Common myeloid progenitor, CD34-positive (primary cell): Measurements from ENCODE around the gene MMP25.
"Not testable (repeated sequence)": the region's sequence is repeated elsewhere in the genome, so short reads cannot be mapped to it uniquely, and the experiment has no call there.

Source experiments
- CTCF ChIA-PET: fragments of 350-600 bp; sonication (Branson Sonifier 250); formaldehyde crosslinking; loops from one replicate; lab custom pipeline; 2021; ENCODE audit warnings: antibody characterized with exemption; lab: Charles Lee
- POLR2A ChIA-PET: fragments of 350-600 bp; sonication (Branson Sonifier 250); formaldehyde crosslinking; loops from one replicate; lab custom pipeline; 2021; ENCODE audit warnings: antibody characterized with exemption; lab: Charles Lee
- DNase-seq, 3 donors: peaks; one replicate each; pipeline versions ENCODE4 v3.0.0 to v3.0.0-alpha.2; 2013
- H3K27ac ChIP-seq, 2 experiments: 1 replicate in 1 of 2; 2 replicates in 1 of 2; pipeline ENCODE4 v1.7.0; 2013; ENCODE audit warnings: inconsistent platforms in 2 of 2, low read length in 2 of 2, mild to moderate bottlenecking in 2 of 2, low read depth in 1 of 2, moderate library complexity in 1 of 2; ENCODE audit not compliant: severe bottlenecking in 2 of 2, insufficient read depth in 1 of 2, poor library complexity in 1 of 2
- H3K27me3 ChIP-seq, 5 experiments: replicated peaks in 2 of 5; 1 replicate in 3 of 5; 2 replicates in 2 of 5; pipeline versions ENCODE4 v1.6.1 to v1.7.0; 2013; ENCODE audit warnings: low read length in 4 of 5, mild to moderate bottlenecking in 2 of 5, moderate library complexity in 2 of 5, inconsistent platforms in 1 of 5; ENCODE audit not compliant: insufficient read depth in 5 of 5, control insufficient read depth in 4 of 5
- H3K36me3 ChIP-seq, 4 experiments: 1 replicate in 2 of 4; 2 replicates in 2 of 4; pipeline versions ENCODE4 v1.6.1 to v1.7.0; 2013; ENCODE audit warnings: low read length in 3 of 4, control low read depth in 1 of 4, mild to moderate bottlenecking in 1 of 4; ENCODE audit not compliant: control insufficient read depth in 4 of 4, insufficient read depth in 4 of 4
- H3K4me1 ChIP-seq, 4 experiments: 1 replicate in 3 of 4; 2 replicates in 1 of 4; pipeline versions ENCODE4 v1.6.1 to v1.7.1; 2013; ENCODE audit warnings: low read length in 3 of 4, mild to moderate bottlenecking in 3 of 4, control low read depth in 1 of 4, inconsistent platforms in 1 of 4, moderate library complexity in 1 of 4; ENCODE audit not compliant: control insufficient read depth in 4 of 4, insufficient read depth in 4 of 4; ENCODE audit errors: control extremely low read depth in 1 of 4
- H3K4me3 ChIP-seq, 7 experiments: 1 replicate in 4 of 7; 2 replicates in 3 of 7; pipeline versions ENCODE4 v1.5.1 to v1.7.0; 2013; ENCODE audit warnings: mild to moderate bottlenecking in 7 of 7, low read length in 6 of 7, moderate library complexity in 6 of 7, inconsistent platforms in 2 of 7, low read depth in 2 of 7, control low read depth in 1 of 7; ENCODE audit not compliant: insufficient read depth in 4 of 7, control insufficient read depth in 1 of 7; ENCODE audit errors: extremely low read depth in 1 of 7
- H3K9me3 ChIP-seq, 5 experiments: 1 replicate in 4 of 5; 2 replicates in 1 of 5; pipeline versions ENCODE4 v1.6.1 to v1.7.1; 2013; ENCODE audit warnings: low read length in 4 of 5, mild to moderate bottlenecking in 2 of 5, inconsistent platforms in 1 of 5, low read depth in 1 of 5, moderate library complexity in 1 of 5; ENCODE audit not compliant: control insufficient read depth in 4 of 5, insufficient read depth in 2 of 5; ENCODE audit errors: control extremely low read depth in 1 of 5
- WGBS: methylation state at CpG from one replicate; pipeline ENCODE4 v1.1.5; 2013; ENCODE audit not compliant: insufficient coverage; 5-methylcytosine and 5-hydroxymethylcytosine counted together

The MMP25 gene

GRCh38 chr16:3051494-3051893, 5.1 kb downstream of the MMP25 start:
- DNase-seq: peak in 2 of 3 donors; percentile 53 to 60
- Histone ChIP-seq H3K4me1 (peaks cover 2 to 58% (median 35%) of the 10 kb centered on the region in 4 experiments), H3K36me3 (peaks cover 0 to 3% (median 0%) of the 10 kb centered on the region in 4 experiments), H3K27ac (no peak overlapping the region), H3K9me3 (no peaks in the 10 kb centered on the region), H3K4me3 (no peak overlapping the region), H3K27me3 (peaks cover 0 to 55% (median 16%) of the 10 kb centered on the region in 5 experiments)
- ChIA-PET CTCF (interaction anchor here (0.6 to 6.6 kb wide), 10 partner anchors 8 to 76 kb away, joined by 3 to 98 read pairs (median 4); no protein-coding TSS in a partner anchor), POLR2A (interaction anchor here (1.2 kb wide), 1 partner anchor 18 kb away, joined by 9 read pairs; no protein-coding TSS in a partner anchor)
- WGBS: 52% methylated on average over 5 of the region's 9 CpGs

- POLR2A ChIA-PET, H3K4me3 ChIP-seq, H3K27ac ChIP-seq, H3K36me3 ChIP-seq, H3K9me3 ChIP-seq, DNase-seq: not testable (repeated sequence)
- peaks cover 0 to 48% (median 9%) of the 10 kb centered on the region in 5 experiments for H3K27me3 ChIP-seq
- CTCF ChIA-PET: interaction anchor here (1.8 to 6.6 kb wide), 2 partner anchors 10 to 20 kb away, joined by 4 to 98 read pairs; no protein-coding TSS in a partner anchor
- WGBS: no CpG with 5 or more reads among the region's 12 CpGs
- peaks cover 2 to 66% (median 39%) of the 10 kb centered on the region in 4 experiments for H3K4me1 ChIP-seq
Measured at GRCh38 chr16:3052571-3053329, 6.4 kb downstream of the MMP25 start.

DNA sequence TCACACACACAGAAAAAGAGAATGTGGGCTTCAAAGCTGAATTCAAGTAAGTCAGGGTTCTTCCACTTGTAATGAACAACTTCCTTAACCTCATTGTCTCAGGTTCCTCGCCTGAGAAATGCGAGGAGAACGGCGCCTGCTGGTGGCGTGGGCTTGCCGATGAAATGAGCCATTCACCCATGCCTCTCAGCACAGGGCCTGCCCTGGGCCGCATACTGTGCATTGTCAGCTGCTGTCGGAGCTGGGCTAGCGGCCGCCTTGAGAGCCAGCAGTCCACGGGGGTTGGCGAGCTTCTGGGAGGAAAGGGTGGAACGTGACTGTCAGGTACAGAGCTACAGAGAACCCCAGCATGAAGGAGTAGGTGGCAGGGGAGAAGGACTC, 7.0 kb downstream of the MMP25 start:
- DNase-seq, H3K36me3 ChIP-seq, H3K27ac ChIP-seq, H3K4me3 ChIP-seq, POLR2A ChIA-PET, H3K9me3 ChIP-seq, CTCF ChIA-PET: not testable (repeated sequence)
- Histone ChIP-seq H3K4me1 (peaks cover 2 to 69% (median 44%) of the 10 kb centered on the region in 4 experiments), H3K27me3 (peaks cover 0 to 42% (median 7%) of the 10 kb centered on the region in 5 experiments)
- WGBS: 75% methylated on average over 4 of the region's 13 CpGs

- POLR2A ChIA-PET: interaction anchor here (0.8 kb wide), 1 partner anchor 65 kb away, joined by 3 read pairs; no protein-coding TSS in a partner anchor
- DNase-seq: peak in 2 of 3 donors; percentile 76 to 82
- peaks cover 2 to 73% (median 55%) of the 10 kb centered on the region in 4 experiments for H3K4me1 ChIP-seq
- no peak overlapping the region for H3K27ac ChIP-seq
- CTCF ChIA-PET: interaction anchor here (0.7 to 6.6 kb wide), 6 partner anchors 16 to 76 kb away, joined by 3 to 82 read pairs (median 4); partner anchors contain the start of gene ZNF213
- no peak overlapping the region for H3K4me3 ChIP-seq
- no peaks in the 10 kb centered on the region for H3K9me3 ChIP-seq
- H3K36me3 ChIP-seq: peaks cover 0 to 3% (median 0%) of the 10 kb centered on the region in 4 experiments
- peaks cover 0 to 25% (median 4%) of the 10 kb centered on the region in 5 experiments for H3K27me3 ChIP-seq
- WGBS: 61% methylated on average over 14 of the region's 17 CpGs
Measured at GRCh38 chr16:3054965-3055733, 8.8 kb downstream of the MMP25 start.

- POLR2A ChIA-PET, H3K4me3 ChIP-seq, DNase-seq, H3K36me3 ChIP-seq, H3K9me3 ChIP-seq, H3K27ac ChIP-seq: not testable (repeated sequence)
- peaks cover 2 to 73% (median 55%) of the 10 kb centered on the region in 4 experiments for H3K4me1 ChIP-seq
- WGBS: 94% methylated on average over 8 of the region's 9 CpGs
- CTCF ChIA-PET: interaction anchor here (0.9 to 6.6 kb wide), 6 partner anchors 16 to 76 kb away, joined by 3 to 82 read pairs (median 4); partner anchors contain the start of gene ZNF213
- H3K27me3 ChIP-seq: peaks cover 0 to 19% (median 4%) of the 10 kb centered on the region in 5 experiments
Measured at GRCh38 chr16:3055734-3056115, 9.4 kb downstream of the MMP25 start.

- H3K36me3 ChIP-seq: peaks cover 0 to 3% (median 0%) of the 10 kb centered on the region in 4 experiments
- H3K27ac ChIP-seq: no peak overlapping the region
- no peak overlapping the region for H3K4me3 ChIP-seq
- ChIA-PET POLR2A (no interaction called here), CTCF (interaction anchor here (0.9 to 6.6 kb wide), 5 partner anchors 19 to 75 kb away, joined by 3 to 82 read pairs (median 5); partner anchors contain the start of gene ZNF213)
- H3K4me1 ChIP-seq: peaks cover 2 to 65% (median 50%) of the 10 kb centered on the region in 4 experiments
- DNase-seq: no peak
- WGBS: 94% methylated on average over 17 of the region's 19 CpGs
- H3K9me3 ChIP-seq: no peaks in the 10 kb centered on the region
- peaks cover 0 to 11% (median 1%) of the 10 kb centered on the region in 5 experiments for H3K27me3 ChIP-seq
Measured at GRCh38 chr16:3056336-3057180, 10.2 kb downstream of the MMP25 start.
